ENCODE results near the gene SH3BP2. TPM values are rescaled to one million over a fixed set of nuclear protein-coding genes. Genes with fewer than 3 reads are reported as not detected.

Gene SH3BP2
- total RNA-seq, 1 experiment from 2014 or later = 52.8 TPM

DNA sequence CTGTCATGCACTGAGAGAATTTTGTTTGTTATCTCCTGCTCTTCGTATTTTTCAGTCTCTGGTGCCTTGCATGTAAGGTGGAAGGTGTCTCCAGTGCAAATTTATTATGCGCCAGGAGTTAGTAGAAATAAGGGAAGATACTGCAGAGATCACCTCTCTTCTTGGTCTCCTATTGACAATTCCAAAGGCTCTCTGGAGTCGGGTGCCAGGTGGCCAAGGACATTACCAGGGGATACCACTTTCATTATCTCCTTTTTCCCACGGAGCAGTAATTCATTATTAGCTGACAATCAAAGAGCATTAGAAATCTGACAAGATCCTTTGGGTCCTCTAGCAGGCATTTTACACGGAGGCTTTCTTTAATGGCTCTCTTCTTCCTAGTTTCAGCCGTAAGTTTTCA, 76.8 kb downstream of the SH3BP2 start:
- Histone ChIP-seq H3K27me3 (ENCODE audit: insufficient read depth, low read length) (no peaks in the 10 kb centered on the region), H3K9ac (ENCODE audit: low read length) (no peak overlapping the region), H3K79me2 (ENCODE audit: insufficient read depth, low read length) (peaks cover 83% of the 10 kb centered on the region), H3K4me3 (replicated peaks in 1 of 2; ENCODE audit: low read depth in 1 of 2, low read length in 2 of 2) (no peak overlapping the region), H3K9me3 (ENCODE audit: control insufficient read depth in 1 of 2, insufficient read depth in 1 of 2, low read depth in 1 of 2, low read length in 2 of 2) (no peaks in the 10 kb centered on the region), H3K9me2 (ENCODE audit: insufficient read depth) (no peaks in the 10 kb centered on the region), H4K20me1 (ENCODE audit: insufficient read depth) (no peaks in the 10 kb centered on the region; the same call in 1 of the 2 replicates), H3K4me1 (ENCODE audit: control insufficient read depth in 1 of 2, insufficient read depth in 2 of 2, low read length in 2 of 2) (peaks cover 0 to 8% of the 10 kb centered on the region in 2 experiments; a peak in 2 of 4 replicates), H3K36me3 (ENCODE audit: control insufficient read depth in 1 of 2, insufficient read depth in 2 of 2, low read length in 2 of 2) (no peaks in the 10 kb centered on the region), H3K4me2 (ENCODE audit: low read length) (no peak overlapping the region), H3K27ac (ENCODE audit: low read depth, low read length) (no peak overlapping the region), H2AFZ (ENCODE audit: low read depth, low read length, poor library complexity, severe bottlenecking) (no peak overlapping the region)
- ChIA-PET RAD21 (ENCODE audit: low non-redundant PET in 1 of 2, low total read pairs in 2 of 2, uncharacterized antibody in 2 of 2, unreplicated experiment in 2 of 2) (no interaction called here), POLR2A (no interaction called here), CTCF (no interaction called here)
- intact Hi-C loops (cut with micrococcal nuclease) = no loop called here
- no peak for ATAC-seq
- TF ChIP-seq TCF7L2 (IDR thresholded peaks at IDR 0.05; ENCODE audit: borderline replicate concordance, extremely low read depth, insufficient read depth, insufficient read length) (no peak), EGR1 (IDR thresholded peaks at IDR 0.05; ENCODE audit: low read depth) (no peak), ZFX (IDR thresholded peaks at IDR 0.05) (no peak)
- DNase-seq (ENCODE audit: low read depth, low spot score) = no peak
- no TSS peak for BruUV-seq (replicated peaks)

DNA sequence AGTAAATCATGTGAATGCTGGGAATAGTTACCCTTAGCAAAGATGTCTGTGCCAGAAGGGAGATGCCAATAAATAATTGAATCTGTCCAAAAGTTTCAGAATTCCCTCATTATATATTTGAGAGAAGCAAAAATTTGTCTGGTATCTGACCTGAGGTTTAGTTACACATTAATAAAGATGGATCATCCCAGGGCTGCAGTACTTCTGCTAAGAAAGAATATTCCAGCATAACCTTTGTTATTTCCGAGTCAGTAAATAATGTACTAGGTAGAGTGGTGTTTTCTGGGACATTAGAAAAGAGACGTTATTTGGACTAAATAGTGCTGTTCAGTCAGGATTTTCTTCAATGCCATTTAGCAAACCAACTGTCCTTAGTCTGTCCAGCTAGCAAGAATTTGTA, 77.2 kb downstream of the SH3BP2 start:
- H3K9ac ChIP-seq (ENCODE audit: low read length) = no peak overlapping the region
- TF ChIP-seq EZH2 (IDR thresholded peaks at IDR 0.05) = no peak
- TF ChIP-seq SIN3A (IDR thresholded peaks at IDR 0.05; ENCODE audit: low read depth) = no peak
- no peak for TF ChIP-seq YY1 (IDR thresholded peaks at IDR 0.05; ENCODE audit: extremely low read depth, insufficient replicate concordance, low read depth, low read length)
- no peak for TF ChIP-seq POLR2AphosphoS5 (IDR thresholded peaks at IDR 0.05; ENCODE audit: low read depth, low read length)
- TF ChIP-seq ZFX (IDR thresholded peaks at IDR 0.05) = no peak
- no peak for TF ChIP-seq ZNF274 (IDR thresholded peaks at IDR 0.05; ENCODE audit: low read depth, low read length)
- no peak for TF ChIP-seq FOSL1 (IDR thresholded peaks at IDR 0.05; ENCODE audit: low read depth)
- TF ChIP-seq, protein P1, sequence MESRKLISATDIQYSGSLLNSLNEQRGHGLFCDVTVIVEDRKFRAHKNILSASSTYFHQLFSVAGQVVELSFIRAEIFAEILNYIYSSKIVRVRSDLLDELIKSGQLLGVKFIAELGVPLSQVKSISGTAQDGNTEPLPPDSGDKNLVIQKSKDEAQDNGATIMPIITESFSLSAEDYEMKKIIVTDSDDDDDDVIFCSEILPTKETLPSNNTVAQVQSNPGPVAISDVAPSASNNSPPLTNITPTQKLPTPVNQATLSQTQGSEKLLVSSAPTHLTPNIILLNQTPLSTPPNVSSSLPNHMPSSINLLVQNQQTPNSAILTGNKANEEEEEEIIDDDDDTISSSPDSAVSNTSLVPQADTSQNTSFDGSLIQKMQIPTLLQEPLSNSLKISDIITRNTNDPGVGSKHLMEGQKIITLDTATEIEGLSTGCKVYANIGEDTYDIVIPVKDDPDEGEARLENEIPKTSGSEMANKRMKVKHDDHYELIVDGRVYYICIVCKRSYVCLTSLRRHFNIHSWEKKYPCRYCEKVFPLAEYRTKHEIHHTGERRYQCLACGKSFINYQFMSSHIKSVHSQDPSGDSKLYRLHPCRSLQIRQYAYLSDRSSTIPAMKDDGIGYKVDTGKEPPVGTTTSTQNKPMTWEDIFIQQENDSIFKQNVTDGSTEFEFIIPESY (IDR thresholded peaks at IDR 0.05; ENCODE audit: extremely low read depth, insufficient replicate concordance, low read length) = no peak
- TF ChIP-seq, protein P2, sequence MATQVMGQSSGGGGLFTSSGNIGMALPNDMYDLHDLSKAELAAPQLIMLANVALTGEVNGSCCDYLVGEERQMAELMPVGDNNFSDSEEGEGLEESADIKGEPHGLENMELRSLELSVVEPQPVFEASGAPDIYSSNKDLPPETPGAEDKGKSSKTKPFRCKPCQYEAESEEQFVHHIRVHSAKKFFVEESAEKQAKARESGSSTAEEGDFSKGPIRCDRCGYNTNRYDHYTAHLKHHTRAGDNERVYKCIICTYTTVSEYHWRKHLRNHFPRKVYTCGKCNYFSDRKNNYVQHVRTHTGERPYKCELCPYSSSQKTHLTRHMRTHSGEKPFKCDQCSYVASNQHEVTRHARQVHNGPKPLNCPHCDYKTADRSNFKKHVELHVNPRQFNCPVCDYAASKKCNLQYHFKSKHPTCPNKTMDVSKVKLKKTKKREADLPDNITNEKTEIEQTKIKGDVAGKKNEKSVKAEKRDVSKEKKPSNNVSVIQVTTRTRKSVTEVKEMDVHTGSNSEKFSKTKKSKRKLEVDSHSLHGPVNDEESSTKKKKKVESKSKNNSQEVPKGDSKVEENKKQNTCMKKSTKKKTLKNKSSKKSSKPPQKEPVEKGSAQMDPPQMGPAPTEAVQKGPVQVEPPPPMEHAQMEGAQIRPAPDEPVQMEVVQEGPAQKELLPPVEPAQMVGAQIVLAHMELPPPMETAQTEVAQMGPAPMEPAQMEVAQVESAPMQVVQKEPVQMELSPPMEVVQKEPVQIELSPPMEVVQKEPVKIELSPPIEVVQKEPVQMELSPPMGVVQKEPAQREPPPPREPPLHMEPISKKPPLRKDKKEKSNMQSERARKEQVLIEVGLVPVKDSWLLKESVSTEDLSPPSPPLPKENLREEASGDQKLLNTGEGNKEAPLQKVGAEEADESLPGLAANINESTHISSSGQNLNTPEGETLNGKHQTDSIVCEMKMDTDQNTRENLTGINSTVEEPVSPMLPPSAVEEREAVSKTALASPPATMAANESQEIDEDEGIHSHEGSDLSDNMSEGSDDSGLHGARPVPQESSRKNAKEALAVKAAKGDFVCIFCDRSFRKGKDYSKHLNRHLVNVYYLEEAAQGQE (IDR thresholded peaks at IDR 0.05; ENCODE audit: low read depth) = no peak
- TF ChIP-seq ELF1 (IDR thresholded peaks at IDR 0.05; ENCODE audit: borderline replicate concordance, low read depth) = no peak
- no peak for TF ChIP-seq CEBPB (IDR thresholded peaks at IDR 0.05; ENCODE audit: low read depth)
- BruUV-seq (replicated peaks) = no TSS peak
- ChIA-PET RAD21 (ENCODE audit: low non-redundant PET in 1 of 2, low total read pairs in 2 of 2, uncharacterized antibody in 2 of 2, unreplicated experiment in 2 of 2) (no interaction called here), CTCF (no interaction called here), POLR2A (no interaction called here)
- H2AFZ ChIP-seq (ENCODE audit: low read depth, low read length, poor library complexity, severe bottlenecking) = no peak overlapping the region
- no peak overlapping the region for H3K27ac ChIP-seq (ENCODE audit: low read depth, low read length)
- ATAC-seq (no peak), DNase-seq (ENCODE audit: low read depth, low spot score) (no peak)
- intact Hi-C loops (cut with micrococcal nuclease) = no loop called here
- H3K9me3 ChIP-seq (ENCODE audit: control insufficient read depth in 1 of 2, insufficient read depth in 1 of 2, low read depth in 1 of 2, low read length in 2 of 2) = no peaks in the 10 kb centered on the region
- no peaks in the 10 kb centered on the region for H3K27me3 ChIP-seq (ENCODE audit: insufficient read depth, low read length)
- no peak overlapping the region for H3K4me2 ChIP-seq (ENCODE audit: low read length)
- no peak overlapping the region for H3K4me3 ChIP-seq (replicated peaks in 1 of 2; ENCODE audit: low read depth in 1 of 2, low read length in 2 of 2)
- no peaks in the 10 kb centered on the region; the same call in 1 of the 2 replicates for H4K20me1 ChIP-seq (ENCODE audit: insufficient read depth)
- peaks cover 0 to 8% of the 10 kb centered on the region in 2 experiments; a peak in 2 of 4 replicates for H3K4me1 ChIP-seq (ENCODE audit: control insufficient read depth in 1 of 2, insufficient read depth in 2 of 2, low read length in 2 of 2)
- peaks cover 84% of the 10 kb centered on the region for H3K79me2 ChIP-seq (ENCODE audit: insufficient read depth, low read length)
- H3K9me2 ChIP-seq (ENCODE audit: insufficient read depth) = no peaks in the 10 kb centered on the region
- no peaks in the 10 kb centered on the region for H3K36me3 ChIP-seq (ENCODE audit: control insufficient read depth in 1 of 2, insufficient read depth in 2 of 2, low read length in 2 of 2)
